ENCODE results near the gene SERPIND1. TPM values are rescaled to one million over a fixed set of nuclear protein-coding genes. Genes with fewer than 3 reads are reported as not detected.
"Not testable (repeated sequence)": the region's sequence is repeated elsewhere in the genome, so short reads cannot be mapped to it uniquely, and the experiment has no call there.

Gene SERPIND1
- total RNA-seq, 1 donor: not detected

- Histone ChIP-seq H3K79me2 (ENCODE audit: insufficient read depth, low read length) (no peaks in the 10 kb centered on the region), H3K9me3 (ENCODE audit: low read depth, low read length) (no peaks in the 10 kb centered on the region), H3K4me1 (ENCODE audit: insufficient read depth, low read length) (peaks cover 6% of the 10 kb centered on the region), H3K27me3 (ENCODE audit: insufficient read depth, low read length) (no peaks in the 10 kb centered on the region), H3K4me2 (ENCODE audit: insufficient read depth, low read length) (no peak overlapping the region), H3K36me3 (ENCODE audit: insufficient read depth, low read length) (peaks cover 16% of the 10 kb centered on the region), H3K27ac (ENCODE audit: low read depth, low read length) (no peak overlapping the region), H2AFZ (ENCODE audit: low read length) (no peak overlapping the region), H4K20me1 (ENCODE audit: insufficient read depth, low read length) (no peaks in the 10 kb centered on the region), H3K4me3 (ENCODE audit: insufficient read depth, low read length) (no peak overlapping the region)
- TF ChIP-seq, protein P1, sequence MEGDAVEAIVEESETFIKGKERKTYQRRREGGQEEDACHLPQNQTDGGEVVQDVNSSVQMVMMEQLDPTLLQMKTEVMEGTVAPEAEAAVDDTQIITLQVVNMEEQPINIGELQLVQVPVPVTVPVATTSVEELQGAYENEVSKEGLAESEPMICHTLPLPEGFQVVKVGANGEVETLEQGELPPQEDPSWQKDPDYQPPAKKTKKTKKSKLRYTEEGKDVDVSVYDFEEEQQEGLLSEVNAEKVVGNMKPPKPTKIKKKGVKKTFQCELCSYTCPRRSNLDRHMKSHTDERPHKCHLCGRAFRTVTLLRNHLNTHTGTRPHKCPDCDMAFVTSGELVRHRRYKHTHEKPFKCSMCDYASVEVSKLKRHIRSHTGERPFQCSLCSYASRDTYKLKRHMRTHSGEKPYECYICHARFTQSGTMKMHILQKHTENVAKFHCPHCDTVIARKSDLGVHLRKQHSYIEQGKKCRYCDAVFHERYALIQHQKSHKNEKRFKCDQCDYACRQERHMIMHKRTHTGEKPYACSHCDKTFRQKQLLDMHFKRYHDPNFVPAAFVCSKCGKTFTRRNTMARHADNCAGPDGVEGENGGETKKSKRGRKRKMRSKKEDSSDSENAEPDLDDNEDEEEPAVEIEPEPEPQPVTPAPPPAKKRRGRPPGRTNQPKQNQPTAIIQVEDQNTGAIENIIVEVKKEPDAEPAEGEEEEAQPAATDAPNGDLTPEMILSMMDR (IDR thresholded peaks at IDR 0.05; ENCODE audit: extremely low read depth, low read depth, low read length): no peak
- DNase-seq (ENCODE audit: insufficient read length, low spot score, missing footprints): no peak
Measured at GRCh38 chr22:20764729-20765128, 9.2 kb upstream of the SERPIND1 start.

GRCh38 chr22:20765938-20766337 lies 8.0 kb upstream of the SERPIND1 start:
- no peak overlapping the region for H3K4me2 ChIP-seq (ENCODE audit: insufficient read depth, low read length)
- TF ChIP-seq, protein P1 (IDR thresholded peaks at IDR 0.05; ENCODE audit: extremely low read depth, low read depth, low read length): no peak
- H4K20me1 ChIP-seq (ENCODE audit: insufficient read depth, low read length): no peaks in the 10 kb centered on the region
- no peaks in the 10 kb centered on the region for H3K79me2 ChIP-seq (ENCODE audit: insufficient read depth, low read length)
- peak; percentile 5 for DNase-seq (ENCODE audit: insufficient read length, low spot score, missing footprints)
- H2AFZ ChIP-seq (ENCODE audit: low read length): no peak overlapping the region
- H3K9me3 ChIP-seq (ENCODE audit: low read depth, low read length): no peaks in the 10 kb centered on the region
- no peaks in the 10 kb centered on the region for H3K27me3 ChIP-seq (ENCODE audit: insufficient read depth, low read length)
- peaks cover 6% of the 10 kb centered on the region for H3K4me1 ChIP-seq (ENCODE audit: insufficient read depth, low read length)
- H3K4me3 ChIP-seq (ENCODE audit: insufficient read depth, low read length): no peak overlapping the region
- H3K27ac ChIP-seq (ENCODE audit: low read depth, low read length): no peak overlapping the region
- H3K36me3 ChIP-seq (ENCODE audit: insufficient read depth, low read length): peaks cover 12% of the 10 kb centered on the region

DNA sequence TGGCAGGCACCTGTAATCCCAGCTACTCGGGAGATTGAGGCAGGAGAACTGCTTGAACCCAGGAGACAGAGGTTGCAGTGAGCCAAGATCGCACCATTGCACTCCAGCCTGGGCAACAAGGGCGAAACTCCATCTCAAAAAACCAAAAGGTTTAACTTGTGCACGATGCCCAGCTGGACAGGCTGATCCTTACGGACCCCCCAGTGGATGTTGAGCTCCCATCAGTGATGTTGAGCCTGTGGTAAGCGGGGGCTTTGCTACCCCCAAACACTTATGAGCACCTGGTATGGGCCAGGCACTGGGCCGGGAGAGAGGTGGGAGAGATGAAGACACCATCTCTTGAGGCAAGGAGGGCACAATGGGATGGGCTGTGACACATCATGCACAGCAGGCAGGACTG lies 7.4 kb upstream of the SERPIND1 start:
- Histone ChIP-seq H3K27me3 (ENCODE audit: insufficient read depth, low read length) (no peaks in the 10 kb centered on the region), H2AFZ (ENCODE audit: low read length) (no peak overlapping the region), H3K79me2 (ENCODE audit: insufficient read depth, low read length) (no peaks in the 10 kb centered on the region), H3K36me3 (ENCODE audit: insufficient read depth, low read length) (peaks cover 12% of the 10 kb centered on the region), H3K9me3 (ENCODE audit: low read depth, low read length) (no peaks in the 10 kb centered on the region), H3K27ac (ENCODE audit: low read depth, low read length) (no peak overlapping the region), H3K4me3 (ENCODE audit: insufficient read depth, low read length) (no peak overlapping the region), H3K4me2 (ENCODE audit: insufficient read depth, low read length) (no peak overlapping the region), H4K20me1 (ENCODE audit: insufficient read depth, low read length) (no peaks in the 10 kb centered on the region), H3K4me1 (ENCODE audit: insufficient read depth, low read length) (peaks cover 6% of the 10 kb centered on the region)
- TF ChIP-seq, protein P1 (IDR thresholded peaks at IDR 0.05; ENCODE audit: extremely low read depth, low read depth, low read length): no peak
- no peak for DNase-seq (ENCODE audit: insufficient read length, low spot score, missing footprints)

GRCh38 chr22:20769496-20769826 lies 4.5 kb upstream of the SERPIND1 start:
- not testable (repeated sequence) for DNase-seq (ENCODE audit: insufficient read length, low spot score, missing footprints); H3K4me1 ChIP-seq (ENCODE audit: insufficient read depth, low read length)

More at GRCh38 chr22:20769496-20769826, 4.5 kb upstream of the SERPIND1 start:
- H3K4me2 ChIP-seq (ENCODE audit: insufficient read depth, low read length); H3K27me3 ChIP-seq (ENCODE audit: insufficient read depth, low read length); H3K79me2 ChIP-seq (ENCODE audit: insufficient read depth, low read length); H3K36me3 ChIP-seq (ENCODE audit: insufficient read depth, low read length); H4K20me1 ChIP-seq (ENCODE audit: insufficient read depth, low read length); H3K27ac ChIP-seq (ENCODE audit: low read depth, low read length); H3K4me3 ChIP-seq (ENCODE audit: insufficient read depth, low read length); H3K9me3 ChIP-seq (ENCODE audit: low read depth, low read length); H2AFZ ChIP-seq (ENCODE audit: low read length): not testable (repeated sequence)
